ENCODE measurements around the gene USP12.

GRCh38 chr13:27038323-27038722 lies 133.3 kb downstream of the USP12 start:
- TF ChIP-seq CTCF (IDR thresholded peaks at IDR 0.05) (no peak), POLR2AphosphoS5 (IDR thresholded peaks at IDR 0.05) (no peak), POLR2A (IDR thresholded peaks at IDR 0.05) (no peak), EP300 (IDR thresholded peaks at IDR 0.05; ENCODE audit: low read depth) (no peak)
